ENCODE results near the gene PRICKLE2. TPM values are rescaled to one million over a fixed set of nuclear protein-coding genes. Genes with fewer than 3 reads are reported as not detected.

The PRICKLE2 gene
- polyA plus RNA-seq, 1 experiment: 14.2 TPM

GRCh38 chr3:64188810-64189560 lies 36.3 kb downstream of the PRICKLE2 start:
- H3K4me3 ChIP-seq (ENCODE audit: low read depth, low read length): no peak overlapping the region
- H3K9me3 ChIP-seq (ENCODE audit: control insufficient read depth, insufficient read depth, low read length): peaks cover 3% of the 10 kb centered on the region; the same call in 1 of the 2 replicates
- no peaks in the 10 kb centered on the region for H3K27me3 ChIP-seq (ENCODE audit: control insufficient read depth, insufficient read depth, low read length)
- DNase-seq (ENCODE audit: low read depth, low spot score): peak; percentile 72
- ChIA-PET POLR2A (no interaction called here), CTCF (interaction anchor here (1.8 kb wide), 2 partner anchors 158 to 296 kb away, joined by 5 to 6 read pairs; no protein-coding TSS in a partner anchor)
- no peak for TF ChIP-seq CTCF (IDR thresholded peaks at IDR 0.05; ENCODE audit: low read depth, low read length)
- peak overlapping the region; percentile 68 for H3K27ac ChIP-seq (ENCODE audit: low read depth, low read length)

GRCh38 chr3:64187065-64187959 lies 38.0 kb downstream of the PRICKLE2 start:
- DNase-seq (ENCODE audit: low read depth, low spot score): peak; percentile 95
- no peak for TF ChIP-seq CTCF (IDR thresholded peaks at IDR 0.05; ENCODE audit: low read depth, low read length)
- H3K9me3 ChIP-seq (ENCODE audit: control insufficient read depth, insufficient read depth, low read length): no peaks in the 10 kb centered on the region
- ChIA-PET CTCF (interaction anchor here (0.9 to 1.8 kb wide), 7 partner anchors 11 to 343 kb away, joined by 3 to 6 read pairs (median 4); partner anchors contain the start of gene PSMD6), POLR2A (interaction anchor here (0.6 to 1.9 kb wide), 13 partner anchors 11 to 314 kb away, joined by 3 to 12 read pairs (median 4); no protein-coding TSS in a partner anchor)
- no peaks in the 10 kb centered on the region for H3K27me3 ChIP-seq (ENCODE audit: control insufficient read depth, insufficient read depth, low read length)
- peak overlapping the region; percentile 94 for H3K27ac ChIP-seq (ENCODE audit: low read depth, low read length)
- H3K4me3 ChIP-seq (ENCODE audit: low read depth, low read length): peak overlapping the region; percentile 20

GRCh38 chr3:64186667-64187064 lies 38.6 kb downstream of the PRICKLE2 start:
- Histone ChIP-seq H3K27ac (ENCODE audit: low read depth, low read length) (peak overlapping the region; percentile 94), H3K4me3 (ENCODE audit: low read depth, low read length) (no peak overlapping the region), H3K9me3 (ENCODE audit: control insufficient read depth, insufficient read depth, low read length) (no peaks in the 10 kb centered on the region), H3K27me3 (ENCODE audit: control insufficient read depth, insufficient read depth, low read length) (no peaks in the 10 kb centered on the region)
- DNase-seq (ENCODE audit: low read depth, low spot score): no peak
- TF ChIP-seq CTCF (IDR thresholded peaks at IDR 0.05; ENCODE audit: low read depth, low read length): no peak
- ChIA-PET POLR2A (interaction anchor here (0.7 to 1.9 kb wide), 9 partner anchors 10 to 315 kb away, joined by 3 to 12 read pairs (median 5); no protein-coding TSS in a partner anchor), CTCF (interaction anchor here (1.0 kb wide), 1 partner anchor 274 kb away, joined by 3 read pairs; no protein-coding TSS in a partner anchor)

GRCh38 chr3:64185436-64185835 lies 39.8 kb downstream of the PRICKLE2 start:
- no peak overlapping the region for H3K27ac ChIP-seq (ENCODE audit: low read depth, low read length)
- POLR2A ChIA-PET: no interaction called here
- CTCF ChIA-PET: interaction anchor here (1.2 to 2.0 kb wide), 2 partner anchors 40 to 279 kb away, joined by 3 to 7 read pairs; partner anchors contain the start of gene PRICKLE2

More at GRCh38 chr3:64185436-64185835, 39.8 kb downstream of the PRICKLE2 start:
- Histone ChIP-seq H3K9me3 (ENCODE audit: control insufficient read depth, insufficient read depth, low read length) (no peaks in the 10 kb centered on the region), H3K4me3 (ENCODE audit: low read depth, low read length) (no peak overlapping the region), H3K27me3 (ENCODE audit: control insufficient read depth, insufficient read depth, low read length) (no peaks in the 10 kb centered on the region)
- no peak for TF ChIP-seq CTCF (IDR thresholded peaks at IDR 0.05; ENCODE audit: low read depth, low read length)
- no peak for DNase-seq (ENCODE audit: low read depth, low spot score)

All from AG04450 (cell line).